Natural killer cell (primary cell): ENCODE measurements around the gene LGALSL. TPM values are rescaled to one million over a fixed set of nuclear protein-coding genes. Genes with fewer than 3 reads are reported as not detected.

ENCODE experiments used
- ATAC-seq, 3 donors: fragments of 150-1000 bp in 2 of 3; fragments of 200-7000 bp in 1 of 3; cut with Tn5 transposase; 1 replicate in 1 of 3; 2 replicates in 2 of 3; pipeline ENCODE4 v1.10.0; 2021; ENCODE audit warnings: mild to moderate bottlenecking in 2 of 3, moderate library complexity in 2 of 3
- DNase-seq, 2 donors: peaks; one replicate each; pipeline versions ENCODE4 v3.0.0 to v3.0.0-alpha.2; 2013 to 2021; ENCODE audit warnings: mixed read lengths in 1 of 2
- H3K27ac ChIP-seq: one replicate; pipeline ENCODE4 v1.5.1; 2013; ENCODE audit warnings: mild to moderate bottlenecking, low read length
- H3K27me3 ChIP-seq: one replicate; pipeline ENCODE4 v1.6.1; 2013; ENCODE audit warnings: low read length; ENCODE audit not compliant: control insufficient read depth, insufficient read depth
- H3K36me3 ChIP-seq: one replicate; pipeline ENCODE4 v1.6.1; 2013; ENCODE audit warnings: low read length; ENCODE audit not compliant: control insufficient read depth, insufficient read depth
- H3K4me1 ChIP-seq: one replicate; pipeline ENCODE4 v1.6.1; 2013; ENCODE audit warnings: low read length; ENCODE audit not compliant: control insufficient read depth, insufficient read depth
- H3K4me3 ChIP-seq: one replicate; pipeline ENCODE4 v1.5.1; 2013; ENCODE audit warnings: low read length
- H3K9me3 ChIP-seq: one replicate; pipeline ENCODE4 v1.6.1; 2013; ENCODE audit warnings: low read length; ENCODE audit not compliant: control insufficient read depth, insufficient read depth
- H3K27ac Mint-ChIP-seq, 2 donors: one replicate each; pipeline ENCODE4 v1.8.0; 2022; ENCODE audit warnings: mild to moderate bottlenecking in 2 of 2, mixed read lengths in 2 of 2, moderate library complexity in 1 of 2
- H3K27me3 Mint-ChIP-seq, 2 donors: one replicate each; pipeline ENCODE4 v1.8.0; 2022; ENCODE audit warnings: low read depth in 2 of 2, mixed read lengths in 2 of 2
- H3K36me3 Mint-ChIP-seq: one replicate; pipeline ENCODE4 v1.8.0; 2022; ENCODE audit warnings: mixed read lengths
- H3K4me1 Mint-ChIP-seq, 2 donors: one replicate each; pipeline ENCODE4 v1.8.0; 2022; ENCODE audit warnings: mixed read lengths in 2 of 2
- H3K4me3 Mint-ChIP-seq: one replicate; pipeline ENCODE4 v1.8.0; 2022; ENCODE audit warnings: mild to moderate bottlenecking, moderate library complexity, mixed read lengths
- H3K9me3 Mint-ChIP-seq, 2 donors: one replicate each; pipeline ENCODE4 v1.8.0; 2022; ENCODE audit warnings: mixed read lengths in 2 of 2
- CTCF ChIP-seq: fragments of 200-600 bp; IDR thresholded peaks from one replicate; pipeline ENCODE4 v1.8.0; 2022; ENCODE audit warnings: antibody characterized with exemption
- WGBS: methylation state at CpG from one replicate; pipeline ENCODE4 v1.1.7; 2013; ENCODE audit warnings: missing lambda C conversion rate; ENCODE audit not compliant: insufficient coverage; 5-methylcytosine and 5-hydroxymethylcytosine counted together
- intact Hi-C: fragments of 100-400 bp; cut with micrococcal nuclease; formaldehyde crosslinking; loops from one replicate; pipeline ENCODE4 v1.14.2; 2022
- total RNA-seq, 4 donors: library from RNA; stranded (reverse); fragments of 120-200 nt in 1 of 4; gene quantifications; one replicate each; pipeline versions ENCODE4 v1.2.3 to v1.2.4, GENCODE V29; 2013 to 2022

Gene LGALSL
- total RNA-seq, 3 donors from 2014 or later (not counting 1 experiment from before 2014, with no cell fraction given) = 1.3 to 8.6 (median 2.0) TPM

- DNase-seq = no peak
- Histone ChIP-seq H3K27me3 (no peaks in the 10 kb centered on the region), H3K27ac (no peak overlapping the region), H3K4me3 (no peak overlapping the region), H3K9me3 (no peaks in the 10 kb centered on the region), H3K36me3 (no peaks in the 10 kb centered on the region), H3K4me1 (no peaks in the 10 kb centered on the region)
- Mint-ChIP-seq H3K27me3 (peaks cover 11 to 16% of the 10 kb centered on the region in 2 donors), H3K4me1 (no peaks in the 10 kb centered on the region), H3K9me3 (no peaks in the 10 kb centered on the region), H3K36me3 (no peaks in the 10 kb centered on the region), H3K27ac (no peak overlapping the region), H3K4me3 (no peak overlapping the region)
- TF ChIP-seq CTCF = no peak
- intact Hi-C loops = no loop called here
- no peak for ATAC-seq
- 88% methylated on average over 3 of the region's 5 CpGs for WGBS
Observed at GRCh38 chr2:64426183-64426952, 27.6 kb upstream of the LGALSL start.

- DNase-seq (no peak), ATAC-seq (no peak)
- H3K4me3 ChIP-seq = no peak overlapping the region
- TF ChIP-seq CTCF = no peak
- Mint-ChIP-seq H3K27ac (no peak overlapping the region), H3K4me1 (no peaks in the 10 kb centered on the region), H3K9me3 (no peaks in the 10 kb centered on the region), H3K4me3 (no peak overlapping the region), H3K36me3 (no peaks in the 10 kb centered on the region), H3K27me3 (peaks cover 26 to 40% of the 10 kb centered on the region in 2 donors)
- H3K9me3 ChIP-seq = no peaks in the 10 kb centered on the region
- H3K27me3 ChIP-seq = peaks cover 2% of the 10 kb centered on the region
- H3K4me1 ChIP-seq = no peaks in the 10 kb centered on the region
- intact Hi-C loops = no loop called here
- H3K36me3 ChIP-seq = no peaks in the 10 kb centered on the region
- 85% methylated on average over 4 of the region's 4 CpGs for WGBS
- H3K27ac ChIP-seq = no peak overlapping the region
Observed at GRCh38 chr2:64434039-64434657, 19.8 kb upstream of the LGALSL start.

GRCh38 chr2:64437883-64438282 is 16.1 kb upstream of the LGALSL start:
- Histone ChIP-seq H3K4me1 (no peaks in the 10 kb centered on the region), H3K27ac (no peak overlapping the region), H3K9me3 (no peaks in the 10 kb centered on the region), H3K4me3 (no peak overlapping the region), H3K27me3 (peaks cover 2% of the 10 kb centered on the region), H3K36me3 (no peaks in the 10 kb centered on the region)
- Mint-ChIP-seq H3K4me3 (no peak overlapping the region), H3K9me3 (no peaks in the 10 kb centered on the region), H3K4me1 (no peaks in the 10 kb centered on the region), H3K27ac (no peak overlapping the region), H3K27me3 (peaks cover 28 to 37% of the 10 kb centered on the region in 2 donors), H3K36me3 (no peaks in the 10 kb centered on the region)
- intact Hi-C loops = no loop called here
- DNase-seq = no peak
- TF ChIP-seq CTCF = no peak
- ATAC-seq = no peak
- 90% methylated on average over 3 of the region's 3 CpGs for WGBS
